NCI-H1048 (cell line): ENCODE data around the gene AFF2.

ENCODE experiments used
- DNase-seq: peaks from one replicate; lab custom pipeline; 2025; lab: John Stamatoyannopoulos, UW

AFF2 gene

GRCh38 chrX:148732743-148733142, 232.3 kb downstream of the AFF2 start:
- DNase-seq, result no peak

- no peak for DNase-seq
Observed at GRCh38 chrX:148741441-148741840, 241.0 kb downstream of the AFF2 start.

- no peak for DNase-seq
Observed at GRCh38 chrX:148755111-148755510, 254.7 kb downstream of the AFF2 start.

GRCh38 chrX:148763896-148764295, 263.5 kb downstream of the AFF2 start:
- DNase-seq, result no peak

- no peak for DNase-seq
Observed at GRCh38 chrX:148768296-148768695, 267.9 kb downstream of the AFF2 start.

- DNase-seq, result no peak
Observed at GRCh38 chrX:148771440-148771839, 271.0 kb downstream of the AFF2 start.

GRCh38 chrX:148774276-148774675, 273.9 kb downstream of the AFF2 start:
- no peak for DNase-seq

GRCh38 chrX:148784137-148784536, 283.7 kb downstream of the AFF2 start:
- DNase-seq, result no peak

GRCh38 chrX:148784856-148785255, 284.4 kb downstream of the AFF2 start:
- no peak for DNase-seq

GRCh38 chrX:148785256-148785655, 284.8 kb downstream of the AFF2 start:
- DNase-seq, result no peak

GRCh38 chrX:148788449-148788848, 288.0 kb downstream of the AFF2 start:
- no peak for DNase-seq

- no peak for DNase-seq
Observed at GRCh38 chrX:148794350-148794749, 293.9 kb downstream of the AFF2 start.

- DNase-seq, result no peak
Observed at GRCh38 chrX:148804579-148805355, 304.4 kb downstream of the AFF2 start.

GRCh38 chrX:148806145-148806870, 305.9 kb downstream of the AFF2 start:
- DNase-seq, result no peak

GRCh38 chrX:148808833-148809232, 308.4 kb downstream of the AFF2 start:
- no peak for DNase-seq

GRCh38 chrX:148811236-148811635, 310.8 kb downstream of the AFF2 start:
- no peak for DNase-seq

- no peak for DNase-seq
Observed at GRCh38 chrX:148813422-148813821, 313.0 kb downstream of the AFF2 start.

- no peak for DNase-seq
Observed at GRCh38 chrX:148813967-148814366, 313.6 kb downstream of the AFF2 start.

- DNase-seq, result no peak
Observed at GRCh38 chrX:148815218-148815961, 315.0 kb downstream of the AFF2 start.

- DNase-seq, result no peak
Observed at GRCh38 chrX:148823986-148824385, 323.6 kb downstream of the AFF2 start.

GRCh38 chrX:148825696-148826095, 325.3 kb downstream of the AFF2 start:
- DNase-seq, result no peak

- no peak for DNase-seq
Observed at GRCh38 chrX:148836741-148837140, 336.3 kb downstream of the AFF2 start.

GRCh38 chrX:148850631-148851030, 350.2 kb downstream of the AFF2 start:
- no peak for DNase-seq
